Loucy (cell line): Measurements from ENCODE around the gene WDR88.
"Not testable (repeated sequence)": the region's sequence is repeated elsewhere in the genome, so short reads cannot be mapped to it uniquely, and the experiment has no call there.

ENCODE experiments used
- EZH2phosphoT487 ChIP-seq: fragments of 200-600 bp; IDR thresholded peaks from 2 replicates; pipeline ENCODE4 v1.6.1; 2018; ENCODE audit warnings: antibody characterized with exemption, mild to moderate bottlenecking, moderate library complexity, borderline replicate concordance
- TF ChIP-seq, protein P1 (sequence below): fragments of 200-600 bp; sonication (generic); conservative IDR thresholded peaks from 2 replicates; pipeline ENCODE4 v1.5.1; 2014; ENCODE audit warnings: mild to moderate bottlenecking, antibody characterized with exemption, low read length

DNA sequence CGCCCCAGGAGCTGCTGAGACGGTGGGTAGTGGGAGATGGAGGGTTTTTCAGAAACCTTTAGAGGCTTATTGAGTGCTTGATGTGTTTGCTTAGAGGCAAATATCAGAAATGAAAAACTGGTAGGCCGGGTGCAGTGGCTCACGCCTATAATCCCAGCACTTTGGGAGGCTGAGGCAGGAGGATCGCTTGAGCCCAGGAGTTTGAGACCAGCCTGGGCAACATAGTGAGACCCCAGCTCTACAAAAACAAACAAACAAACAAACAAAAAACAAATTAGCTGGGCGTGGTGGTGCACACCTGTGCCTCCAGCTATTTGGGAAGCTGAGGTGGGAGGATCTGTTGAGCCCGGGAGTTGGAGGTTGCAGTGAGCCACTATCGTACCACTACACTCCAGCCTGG lies 5.2 kb upstream of the WDR88 start:
- TF ChIP-seq, protein P1, sequence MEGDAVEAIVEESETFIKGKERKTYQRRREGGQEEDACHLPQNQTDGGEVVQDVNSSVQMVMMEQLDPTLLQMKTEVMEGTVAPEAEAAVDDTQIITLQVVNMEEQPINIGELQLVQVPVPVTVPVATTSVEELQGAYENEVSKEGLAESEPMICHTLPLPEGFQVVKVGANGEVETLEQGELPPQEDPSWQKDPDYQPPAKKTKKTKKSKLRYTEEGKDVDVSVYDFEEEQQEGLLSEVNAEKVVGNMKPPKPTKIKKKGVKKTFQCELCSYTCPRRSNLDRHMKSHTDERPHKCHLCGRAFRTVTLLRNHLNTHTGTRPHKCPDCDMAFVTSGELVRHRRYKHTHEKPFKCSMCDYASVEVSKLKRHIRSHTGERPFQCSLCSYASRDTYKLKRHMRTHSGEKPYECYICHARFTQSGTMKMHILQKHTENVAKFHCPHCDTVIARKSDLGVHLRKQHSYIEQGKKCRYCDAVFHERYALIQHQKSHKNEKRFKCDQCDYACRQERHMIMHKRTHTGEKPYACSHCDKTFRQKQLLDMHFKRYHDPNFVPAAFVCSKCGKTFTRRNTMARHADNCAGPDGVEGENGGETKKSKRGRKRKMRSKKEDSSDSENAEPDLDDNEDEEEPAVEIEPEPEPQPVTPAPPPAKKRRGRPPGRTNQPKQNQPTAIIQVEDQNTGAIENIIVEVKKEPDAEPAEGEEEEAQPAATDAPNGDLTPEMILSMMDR = not testable (repeated sequence)
- not testable (repeated sequence) for TF ChIP-seq EZH2phosphoT487
